ENCODE results near the gene BCL7A.

DNA sequence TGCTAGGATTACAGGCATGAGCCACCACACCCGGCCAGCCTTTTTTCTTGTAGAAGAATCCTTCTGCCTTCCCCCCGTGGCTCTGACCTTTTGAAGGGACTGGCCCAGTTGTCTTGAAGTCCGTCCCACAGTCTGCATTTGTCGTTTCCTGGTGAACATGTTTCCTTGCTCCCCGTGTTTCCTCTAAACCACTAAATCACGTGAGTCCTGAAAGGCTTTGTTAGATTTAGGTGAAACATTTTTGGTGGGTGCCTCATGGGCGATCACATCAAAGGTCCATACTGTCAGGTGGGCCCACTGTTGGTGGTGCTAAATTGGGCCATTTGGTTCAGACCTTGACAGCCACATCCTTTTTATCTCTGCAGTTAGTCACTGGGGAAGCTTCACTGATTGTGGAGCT, 83.2 kb downstream of the BCL7A start:
- TF ChIP-seq, protein P1, sequence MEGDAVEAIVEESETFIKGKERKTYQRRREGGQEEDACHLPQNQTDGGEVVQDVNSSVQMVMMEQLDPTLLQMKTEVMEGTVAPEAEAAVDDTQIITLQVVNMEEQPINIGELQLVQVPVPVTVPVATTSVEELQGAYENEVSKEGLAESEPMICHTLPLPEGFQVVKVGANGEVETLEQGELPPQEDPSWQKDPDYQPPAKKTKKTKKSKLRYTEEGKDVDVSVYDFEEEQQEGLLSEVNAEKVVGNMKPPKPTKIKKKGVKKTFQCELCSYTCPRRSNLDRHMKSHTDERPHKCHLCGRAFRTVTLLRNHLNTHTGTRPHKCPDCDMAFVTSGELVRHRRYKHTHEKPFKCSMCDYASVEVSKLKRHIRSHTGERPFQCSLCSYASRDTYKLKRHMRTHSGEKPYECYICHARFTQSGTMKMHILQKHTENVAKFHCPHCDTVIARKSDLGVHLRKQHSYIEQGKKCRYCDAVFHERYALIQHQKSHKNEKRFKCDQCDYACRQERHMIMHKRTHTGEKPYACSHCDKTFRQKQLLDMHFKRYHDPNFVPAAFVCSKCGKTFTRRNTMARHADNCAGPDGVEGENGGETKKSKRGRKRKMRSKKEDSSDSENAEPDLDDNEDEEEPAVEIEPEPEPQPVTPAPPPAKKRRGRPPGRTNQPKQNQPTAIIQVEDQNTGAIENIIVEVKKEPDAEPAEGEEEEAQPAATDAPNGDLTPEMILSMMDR (IDR thresholded peaks at IDR 0.05) = no peak
- no peak for TF ChIP-seq POLR2A (IDR thresholded peaks at IDR 0.05)

Measured in heart left ventricle (tissue), 13 donors.